Activated T-cell treated with anti-CD3 and anti-CD28 coated beads, Interleukin-2, amount 50 U/mL, for 24 hours (primary cell): Measurements from ENCODE around the gene ADGRG1.
"Not testable (repeated sequence)": the region's sequence is repeated elsewhere in the genome, so short reads cannot be mapped to it uniquely, and the experiment has no call there.

ENCODE experiments used
- DNase-seq: peaks from one replicate; pipeline ENCODE4 v3.0.0-alpha.2; 2020
- H3K27ac Mint-ChIP-seq: 2 replicates; pipeline ENCODE4 v1.8.0; 2020; ENCODE audit warnings: mild to moderate bottlenecking, mixed read lengths
- H3K27me3 Mint-ChIP-seq: 2 replicates; pipeline ENCODE4 v1.8.0; 2020; ENCODE audit warnings: mixed read lengths
- H3K36me3 Mint-ChIP-seq: 2 replicates; pipeline ENCODE4 v1.8.0; 2020; ENCODE audit warnings: low read depth, mixed read lengths
- H3K4me1 Mint-ChIP-seq: 2 replicates; pipeline ENCODE4 v1.8.0; 2020; ENCODE audit warnings: low read depth, mixed read lengths
- H3K4me3 Mint-ChIP-seq: 2 replicates; pipeline ENCODE4 v1.8.0; 2020; ENCODE audit warnings: mild to moderate bottlenecking, moderate library complexity, mixed read lengths
- H3K9me3 Mint-ChIP-seq: 2 replicates; pipeline ENCODE4 v1.8.0; 2020; ENCODE audit warnings: mixed read lengths

ADGRG1 gene

GRCh38 chr16:57665541-57665940 is 37.1 kb downstream of the ADGRG1 start:
- Mint-ChIP-seq H3K9me3 (no peaks in the 10 kb centered on the region), H3K4me3 (no peak overlapping the region), H3K27me3 (no peaks in the 10 kb centered on the region), H3K36me3 (no peaks in the 10 kb centered on the region), H3K4me1 (no peaks in the 10 kb centered on the region), H3K27ac (no peak overlapping the region)
- no peak for DNase-seq

GRCh38 chr16:57666353-57667047 is 38.1 kb downstream of the ADGRG1 start:
- Mint-ChIP-seq H3K27ac (no peak overlapping the region), H3K27me3 (no peaks in the 10 kb centered on the region), H3K4me3 (no peak overlapping the region), H3K4me1 (no peaks in the 10 kb centered on the region), H3K9me3 (no peaks in the 10 kb centered on the region), H3K36me3 (no peaks in the 10 kb centered on the region)
- no peak for DNase-seq

DNA sequence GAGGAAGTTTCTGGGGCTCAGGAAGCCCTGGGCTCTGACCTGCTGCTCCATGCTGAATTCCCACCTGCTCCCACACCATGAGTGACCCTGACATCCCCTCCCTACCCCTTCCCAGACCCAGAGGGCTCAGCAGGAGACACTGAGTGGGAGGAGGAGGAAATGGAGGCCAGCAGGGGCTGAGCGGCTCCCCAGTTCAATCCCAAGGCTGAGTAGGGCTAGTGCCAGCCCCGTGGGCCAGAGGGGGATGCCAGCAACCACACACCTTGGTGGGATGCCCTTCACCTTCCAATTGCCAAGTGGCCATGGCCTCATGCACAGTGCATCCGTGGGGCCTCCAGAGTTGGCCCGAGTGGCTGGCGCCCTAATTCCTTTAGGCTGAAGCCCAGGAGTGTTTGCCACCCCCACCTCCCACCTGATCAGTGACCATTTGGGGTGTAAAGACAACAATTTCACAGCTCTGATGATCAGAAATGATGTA is 38.7 kb downstream of the ADGRG1 start:
- no peak overlapping the region for H3K27ac Mint-ChIP-seq
- H3K4me3 Mint-ChIP-seq = no peak overlapping the region
- no peaks in the 10 kb centered on the region for H3K9me3 Mint-ChIP-seq
- no peaks in the 10 kb centered on the region for H3K4me1 Mint-ChIP-seq
- H3K27me3 Mint-ChIP-seq = no peaks in the 10 kb centered on the region
- no peaks in the 10 kb centered on the region for H3K36me3 Mint-ChIP-seq
- DNase-seq = no peak

GRCh38 chr16:57667526-57668262 is 39.3 kb downstream of the ADGRG1 start:
- Mint-ChIP-seq H3K27me3 (no peaks in the 10 kb centered on the region), H3K9me3 (no peaks in the 10 kb centered on the region), H3K36me3 (no peaks in the 10 kb centered on the region), H3K27ac (no peak overlapping the region), H3K4me1 (no peaks in the 10 kb centered on the region), H3K4me3 (no peak overlapping the region)
- DNase-seq = no peak

- no peaks in the 10 kb centered on the region for H3K27me3 Mint-ChIP-seq
- no peaks in the 10 kb centered on the region for H3K36me3 Mint-ChIP-seq
- no peak within 1 kb of the TSS for H3K27ac Mint-ChIP-seq
- H3K4me1 Mint-ChIP-seq = no peaks in the 10 kb centered on the region
- H3K4me3 Mint-ChIP-seq = no peak within 1 kb of the TSS
- DNase-seq = no peak
- no peaks in the 10 kb centered on the region for H3K9me3 Mint-ChIP-seq
These were observed 39.8 kb downstream of the ADGRG1 start, which contains the start of gene ADGRG3 for GRCh38 chr16:57668263-57668571. ADGRG3 (plus strand) TSS chr16:57668306; CDS start chr16:57668348, 42 bp downstream.

- no peak for DNase-seq
- Mint-ChIP-seq H3K27ac (no peak overlapping the region), H3K36me3 (no peaks in the 10 kb centered on the region), H3K27me3 (no peaks in the 10 kb centered on the region), H3K4me1 (no peaks in the 10 kb centered on the region), H3K4me3 (no peak overlapping the region), H3K9me3 (no peaks in the 10 kb centered on the region)
These were observed 40.4 kb downstream of the ADGRG1 start for GRCh38 chr16:57668630-57669475.

- H3K27me3 Mint-ChIP-seq = no peaks in the 10 kb centered on the region
- no peaks in the 10 kb centered on the region for H3K9me3 Mint-ChIP-seq
- H3K4me3 Mint-ChIP-seq = no peak overlapping the region
- no peak for DNase-seq
- H3K27ac Mint-ChIP-seq = no peak overlapping the region
- H3K36me3 Mint-ChIP-seq = no peaks in the 10 kb centered on the region
- H3K4me1 Mint-ChIP-seq = no peaks in the 10 kb centered on the region
These were observed 41.2 kb downstream of the ADGRG1 start for GRCh38 chr16:57669476-57670162.

DNA sequence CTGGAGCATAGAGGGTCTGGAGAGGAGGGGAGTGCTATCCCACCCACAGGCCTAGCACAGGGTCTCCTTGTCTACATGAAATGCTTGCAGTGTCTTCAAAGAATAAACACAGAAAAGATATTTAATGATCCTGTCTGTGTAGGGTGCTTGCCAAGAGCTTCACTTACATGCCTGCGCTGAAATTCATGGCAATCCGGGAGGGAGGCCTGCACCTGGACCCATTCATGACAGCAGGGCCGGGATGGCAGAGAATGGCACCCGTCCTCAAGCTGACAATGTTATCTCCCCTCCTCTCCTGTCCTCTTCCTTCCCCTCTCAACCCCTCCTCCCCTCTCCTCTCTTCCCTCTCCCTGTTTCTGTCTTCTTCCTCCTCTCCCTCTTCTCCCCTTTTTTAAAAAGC is 41.8 kb downstream of the ADGRG1 start:
- H3K27me3 Mint-ChIP-seq = no peaks in the 10 kb centered on the region
- H3K36me3 Mint-ChIP-seq = no peaks in the 10 kb centered on the region
- DNase-seq = no peak

GRCh38 chr16:57671451-57671850 is 43.0 kb downstream of the ADGRG1 start:
- not testable (repeated sequence) for H3K27me3 Mint-ChIP-seq, H3K4me1 Mint-ChIP-seq, H3K36me3 Mint-ChIP-seq, H3K9me3 Mint-ChIP-seq, H3K27ac Mint-ChIP-seq, H3K4me3 Mint-ChIP-seq, DNase-seq

More for the DNA sequence above, 41.8 kb downstream of the ADGRG1 start:
- no peak overlapping the region for H3K4me3 Mint-ChIP-seq
- H3K9me3 Mint-ChIP-seq = no peaks in the 10 kb centered on the region
- H3K27ac Mint-ChIP-seq = no peak overlapping the region
- H3K4me1 Mint-ChIP-seq = no peaks in the 10 kb centered on the region

GRCh38 chr16:57672416-57672815 is 44.0 kb downstream of the ADGRG1 start:
- H3K9me3 Mint-ChIP-seq = no peaks in the 10 kb centered on the region
- H3K36me3 Mint-ChIP-seq = no peaks in the 10 kb centered on the region
- H3K27ac Mint-ChIP-seq = no peak overlapping the region
- H3K4me1 Mint-ChIP-seq = no peaks in the 10 kb centered on the region
- no peak overlapping the region for H3K4me3 Mint-ChIP-seq
- H3K27me3 Mint-ChIP-seq = no peaks in the 10 kb centered on the region
- no peak for DNase-seq

GRCh38 chr16:57672824-57673223 is 44.4 kb downstream of the ADGRG1 start:
- Mint-ChIP-seq H3K9me3 (no peaks in the 10 kb centered on the region), H3K36me3 (no peaks in the 10 kb centered on the region), H3K4me1 (no peaks in the 10 kb centered on the region), H3K27me3 (no peaks in the 10 kb centered on the region), H3K27ac (no peak overlapping the region), H3K4me3 (no peak overlapping the region)
- no peak for DNase-seq

DNA sequence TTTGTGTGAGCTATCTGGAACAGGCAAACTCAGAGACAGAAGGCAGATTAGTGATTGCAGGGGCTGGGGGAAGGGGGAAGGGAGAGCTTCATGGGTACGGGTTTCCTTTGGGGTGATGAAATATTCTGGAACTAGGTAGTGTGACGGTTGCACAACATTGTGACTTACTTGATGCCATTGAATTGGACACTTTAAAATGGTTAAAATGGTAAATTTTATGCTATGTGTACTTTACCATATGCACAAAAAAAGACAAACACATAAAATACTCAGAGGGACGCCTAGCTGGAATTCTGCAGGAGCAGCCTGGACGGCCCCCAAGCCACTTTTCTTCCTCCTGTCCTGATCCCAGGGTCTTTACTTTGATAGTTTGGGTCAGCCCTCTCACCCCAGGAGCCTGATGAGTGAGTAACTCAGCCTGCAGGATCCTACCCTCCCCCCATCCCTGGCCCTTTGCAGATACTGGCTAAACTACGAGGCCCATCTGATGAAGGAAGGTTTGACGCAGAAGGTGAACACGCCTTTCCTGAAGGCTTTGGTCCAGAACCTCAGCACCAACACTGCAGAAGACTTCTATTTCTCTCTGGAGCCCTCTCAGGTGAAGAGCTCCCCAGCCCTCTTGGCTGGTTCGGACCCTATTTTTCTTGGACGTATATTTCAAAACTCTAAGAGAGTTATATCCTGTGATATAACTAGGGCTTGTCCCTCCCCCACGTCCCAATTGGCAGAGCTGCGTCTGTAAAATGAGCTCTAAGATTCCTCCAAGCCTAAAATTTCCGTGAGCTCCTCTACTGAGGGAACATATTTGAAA is 47.5 kb downstream of the ADGRG1 start:
- Mint-ChIP-seq H3K4me3 (no peak overlapping the region), H3K9me3 (no peaks in the 10 kb centered on the region), H3K27me3 (no peaks in the 10 kb centered on the region), H3K4me1 (no peaks in the 10 kb centered on the region), H3K27ac (no peak overlapping the region), H3K36me3 (no peaks in the 10 kb centered on the region)
- no peak for DNase-seq

DNA sequence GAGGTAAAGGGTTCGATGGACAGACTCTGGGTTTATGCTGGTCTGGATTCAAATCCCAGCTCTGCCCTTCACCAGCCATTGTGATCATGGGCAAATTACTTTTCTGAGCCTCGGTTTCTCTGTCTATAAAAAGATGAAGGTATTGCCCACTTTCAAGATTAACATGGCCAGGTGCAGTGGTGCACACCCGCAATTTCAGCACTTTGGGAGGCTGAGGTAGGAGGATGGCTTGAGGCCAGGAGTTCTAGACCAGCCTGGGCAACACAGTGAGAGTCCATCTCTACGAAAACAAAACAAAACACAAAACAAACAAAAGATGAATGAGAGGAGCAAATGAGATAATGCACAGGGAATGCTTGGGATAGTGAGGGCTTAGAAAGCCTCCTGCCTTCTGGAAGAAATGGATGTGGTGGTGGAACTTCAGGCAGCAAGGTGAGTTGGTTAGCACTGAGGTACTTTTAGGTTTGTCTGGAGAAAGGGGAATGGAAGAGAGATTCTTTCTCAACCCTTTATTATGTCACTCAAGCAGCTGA is 48.2 kb downstream of the ADGRG1 start:
- DNase-seq = no peak
- Mint-ChIP-seq H3K4me1 (no peaks in the 10 kb centered on the region), H3K36me3 (no peaks in the 10 kb centered on the region), H3K4me3 (no peak overlapping the region), H3K27me3 (no peaks in the 10 kb centered on the region), H3K27ac (no peak overlapping the region), H3K9me3 (no peaks in the 10 kb centered on the region)
